HG03159 (cell line): ENCODE data around the gene PLEKHG4B.
"Not testable (repeated sequence)": the region's sequence is repeated elsewhere in the genome, so short reads cannot be mapped to it uniquely, and the experiment has no call there.

ENCODE experiments used
- ATAC-seq: cut with Tn5 transposase; IDR thresholded peaks from one replicate; pipeline ENCODE4 v1.9.1; 2021; ENCODE audit warnings: mild to moderate bottlenecking, moderate library complexity; ENCODE audit not compliant: unreplicated experiment

PLEKHG4B gene

GRCh38 chr5:218457-219291 is 126.7 kb downstream of the PLEKHG4B start:
- peak; percentile 15 for ATAC-seq

- no peak for ATAC-seq
Measured at GRCh38 chr5:219460-219863, 127.5 kb downstream of the PLEKHG4B start.

- no peak for ATAC-seq
Measured at GRCh38 chr5:219991-220390, 128.0 kb downstream of the PLEKHG4B start.

GRCh38 chr5:222951-223715 is 131.2 kb downstream of the PLEKHG4B start:
- ATAC-seq = not testable (repeated sequence)

DNA sequence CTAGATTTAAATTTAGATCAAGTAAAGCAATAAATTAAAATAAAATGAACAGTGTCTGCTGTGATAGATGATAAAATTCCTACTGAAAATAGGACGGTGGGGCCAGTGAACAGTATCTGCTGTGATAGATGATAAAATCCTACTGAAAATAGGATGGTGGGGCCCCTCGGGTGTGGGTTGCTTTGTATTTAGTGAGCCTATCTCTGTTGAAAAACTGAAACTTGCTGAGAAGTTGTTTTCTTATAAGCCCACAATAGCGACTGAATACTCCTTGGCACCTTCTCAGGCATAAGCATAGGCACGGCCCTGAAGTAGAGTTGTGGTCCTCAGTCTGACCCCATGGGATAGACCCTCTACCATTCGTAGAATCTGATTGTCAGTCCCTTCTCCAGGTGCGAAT is 131.8 kb downstream of the PLEKHG4B start:
- no peak for ATAC-seq

GRCh38 chr5:225334-225733 is 133.4 kb downstream of the PLEKHG4B start:
- no peak for ATAC-seq

DNA sequence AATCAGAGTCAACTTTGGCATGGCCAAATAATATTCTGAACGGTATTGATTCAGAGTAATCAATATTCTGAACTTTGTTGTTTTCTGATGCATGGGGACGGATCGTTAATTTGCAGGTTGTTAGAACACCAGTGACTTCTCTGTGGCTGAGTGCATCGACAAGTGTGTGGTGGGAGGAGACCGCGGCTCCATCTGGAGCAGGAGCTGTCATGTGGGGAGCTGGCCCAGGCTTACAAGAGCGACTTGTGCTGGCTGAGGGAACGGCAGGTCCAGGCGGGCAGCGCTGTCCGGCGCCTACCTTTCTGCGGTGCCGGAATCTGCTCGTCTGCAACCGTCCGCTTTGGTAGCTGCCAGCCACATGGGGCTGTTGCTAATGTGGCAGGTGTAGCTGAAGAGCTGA is 135.4 kb downstream of the PLEKHG4B start:
- ATAC-seq = not testable (repeated sequence)

- no peak for ATAC-seq
Measured at GRCh38 chr5:228886-229285, 136.9 kb downstream of the PLEKHG4B start.

GRCh38 chr5:230711-231110 is 138.7 kb downstream of the PLEKHG4B start:
- ATAC-seq = no peak

GRCh38 chr5:231661-232060 is 139.7 kb downstream of the PLEKHG4B start:
- ATAC-seq = no peak

DNA sequence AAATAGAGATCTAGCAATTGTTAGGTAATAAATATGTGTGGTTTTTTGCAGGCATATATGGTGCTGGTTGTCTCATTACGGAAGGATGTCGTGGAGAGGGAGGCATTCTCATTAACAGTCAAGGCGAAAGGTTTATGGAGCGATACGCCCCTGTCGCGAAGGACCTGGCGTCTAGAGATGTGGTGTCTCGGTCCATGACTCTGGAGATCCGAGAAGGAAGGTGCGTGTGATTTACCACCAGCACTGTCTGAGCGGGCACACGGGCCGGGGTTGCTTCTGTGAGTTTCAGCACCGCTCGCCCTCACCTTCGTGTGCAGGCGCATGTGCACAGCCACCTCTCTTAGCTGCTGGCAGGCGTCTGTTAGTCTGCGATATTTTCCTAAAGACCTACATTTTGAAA is 141.5 kb downstream of the PLEKHG4B start:
- ATAC-seq = not testable (repeated sequence)

DNA sequence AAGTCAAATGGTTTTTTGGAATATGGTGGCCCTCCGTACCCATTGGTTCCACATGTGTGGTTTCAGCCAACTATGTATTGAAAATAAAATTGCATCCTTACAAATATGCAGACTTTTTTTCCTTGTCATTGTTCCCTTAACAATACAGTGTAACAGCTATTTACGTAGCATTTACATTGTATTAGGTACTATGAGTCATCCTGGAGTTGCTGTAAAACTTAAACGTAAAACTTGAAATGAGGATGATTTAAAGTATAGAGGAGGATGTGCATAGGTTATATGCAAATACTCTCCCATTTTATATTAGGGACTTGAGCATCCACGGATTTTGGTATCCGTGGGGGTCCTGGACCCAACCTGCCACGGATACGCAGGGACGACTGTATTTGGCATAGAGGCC is 142.5 kb downstream of the PLEKHG4B start:
- ATAC-seq = no peak

DNA sequence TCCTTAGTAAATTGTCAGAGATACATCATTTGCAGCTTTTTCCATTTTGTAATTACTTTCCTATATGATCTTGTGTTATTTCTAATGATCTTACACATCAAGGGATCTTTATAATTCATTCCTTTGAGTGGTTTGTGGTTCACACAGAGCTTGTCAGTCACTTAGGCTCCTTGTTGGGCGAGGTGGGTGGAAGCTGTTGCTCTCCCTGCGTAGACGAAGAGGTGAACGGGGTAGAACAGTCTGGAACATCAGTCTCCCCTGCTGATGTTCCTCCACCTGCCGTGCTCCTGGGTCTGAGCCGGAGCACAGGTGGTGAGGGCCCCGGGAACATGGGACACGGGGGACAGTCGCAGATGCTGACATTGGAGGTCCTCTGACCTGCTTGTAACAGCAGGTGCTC is 143.6 kb downstream of the PLEKHG4B start:
- not testable (repeated sequence) for ATAC-seq

DNA sequence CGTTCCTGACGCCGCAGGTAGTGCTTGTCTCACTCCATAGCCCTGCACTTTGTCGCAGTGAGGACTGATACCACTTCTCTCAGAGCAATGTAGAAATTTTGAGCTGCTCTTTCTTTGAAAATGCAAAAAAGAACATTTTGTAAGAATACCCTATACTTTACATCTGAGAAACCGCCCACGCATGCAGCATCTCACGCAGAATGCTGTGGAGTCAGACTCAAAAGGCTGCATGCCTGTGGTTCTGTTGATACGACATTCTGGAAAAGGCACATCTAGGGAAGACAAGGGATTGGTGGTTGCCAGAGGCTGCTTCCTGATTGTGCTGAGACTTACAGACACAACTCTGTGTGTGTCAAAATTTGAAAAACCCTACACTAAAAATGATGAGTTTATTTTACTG is 146.0 kb downstream of the PLEKHG4B start:
- ATAC-seq = not testable (repeated sequence)
